ENCODE measurements around the gene IZUMO2. TPM values are rescaled to one million over a fixed set of nuclear protein-coding genes. Genes with fewer than 3 reads are reported as not detected.
A peak's percentile ranks its signal among the peaks of the same experiment; 100 is the strongest.
"Not testable (repeated sequence)": the region's sequence is repeated elsewhere in the genome, so short reads cannot be mapped to it uniquely, and the experiment has no call there.

The IZUMO2 gene
- total and polyA plus RNA-seq, 9 donors, result not detected

DNA sequence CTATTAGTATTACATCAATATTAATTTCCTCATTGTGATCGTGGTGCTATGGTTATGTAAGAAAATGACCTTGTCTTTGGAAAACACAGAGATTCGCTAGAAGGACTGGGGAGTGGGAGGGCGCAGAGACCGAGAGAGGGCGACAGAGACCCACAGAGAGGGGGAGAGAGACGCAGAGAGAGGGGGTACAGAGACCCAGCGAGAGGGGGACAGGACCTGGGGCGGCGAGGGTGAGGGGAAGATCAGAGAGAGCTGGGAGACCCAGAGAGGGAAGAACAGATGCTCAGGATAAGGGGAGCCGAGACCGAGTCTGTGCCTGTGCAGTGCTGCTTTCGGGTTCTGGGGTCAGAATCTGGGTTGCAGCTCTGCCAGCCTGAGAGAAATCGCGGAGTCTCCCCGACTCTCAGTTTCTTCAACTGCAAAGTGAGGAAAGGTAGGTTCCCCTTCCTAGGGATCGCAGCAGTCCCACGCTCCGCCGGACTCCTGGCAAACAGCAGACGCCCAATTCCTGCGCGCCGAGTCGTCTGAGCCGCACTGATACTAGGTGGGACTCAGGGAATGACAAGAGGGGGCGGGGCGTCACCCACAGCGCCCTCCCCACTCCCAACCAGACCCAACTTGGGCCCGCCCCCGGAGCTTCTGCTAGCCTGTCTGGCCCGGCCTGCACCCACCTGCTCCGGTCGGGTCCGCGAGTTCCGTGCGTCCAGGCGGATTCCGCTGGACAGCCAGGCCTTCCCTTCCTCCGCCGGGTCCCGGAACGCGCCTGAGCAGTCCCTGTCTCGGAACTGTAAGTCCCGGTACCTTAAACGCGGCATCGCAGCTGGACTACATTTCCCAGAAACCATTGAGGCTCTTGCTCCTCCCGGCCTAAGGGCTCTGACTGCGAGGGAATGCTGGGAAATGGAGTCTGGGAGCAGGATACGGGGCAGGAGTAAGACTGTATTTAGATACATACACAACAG, 15.3 kb downstream of the IZUMO2 start:
- Histone ChIP-seq H3K36me3 (no peaks in the 10 kb centered on the region), H3K9me3 (no peaks in the 10 kb centered on the region), H3K4me1 (ENCODE audit: insufficient read depth) (no peaks in the 10 kb centered on the region), H3K27ac (peak overlapping the region; percentile 54 to 78), H3K27me3 (no peaks in the 10 kb centered on the region), H3K4me3 (peak overlapping the region; percentile 72)
- TF ChIP-seq POLR2A (IDR thresholded peaks at IDR 0.05), result peak; percentile 23
- TF ChIP-seq, protein P1, sequence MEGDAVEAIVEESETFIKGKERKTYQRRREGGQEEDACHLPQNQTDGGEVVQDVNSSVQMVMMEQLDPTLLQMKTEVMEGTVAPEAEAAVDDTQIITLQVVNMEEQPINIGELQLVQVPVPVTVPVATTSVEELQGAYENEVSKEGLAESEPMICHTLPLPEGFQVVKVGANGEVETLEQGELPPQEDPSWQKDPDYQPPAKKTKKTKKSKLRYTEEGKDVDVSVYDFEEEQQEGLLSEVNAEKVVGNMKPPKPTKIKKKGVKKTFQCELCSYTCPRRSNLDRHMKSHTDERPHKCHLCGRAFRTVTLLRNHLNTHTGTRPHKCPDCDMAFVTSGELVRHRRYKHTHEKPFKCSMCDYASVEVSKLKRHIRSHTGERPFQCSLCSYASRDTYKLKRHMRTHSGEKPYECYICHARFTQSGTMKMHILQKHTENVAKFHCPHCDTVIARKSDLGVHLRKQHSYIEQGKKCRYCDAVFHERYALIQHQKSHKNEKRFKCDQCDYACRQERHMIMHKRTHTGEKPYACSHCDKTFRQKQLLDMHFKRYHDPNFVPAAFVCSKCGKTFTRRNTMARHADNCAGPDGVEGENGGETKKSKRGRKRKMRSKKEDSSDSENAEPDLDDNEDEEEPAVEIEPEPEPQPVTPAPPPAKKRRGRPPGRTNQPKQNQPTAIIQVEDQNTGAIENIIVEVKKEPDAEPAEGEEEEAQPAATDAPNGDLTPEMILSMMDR (IDR thresholded peaks at IDR 0.05), result peak; percentile 21 to 38 (median 33)
- no peak for TF ChIP-seq EP300 (IDR thresholded peaks at IDR 0.05)
- peak; percentile 84 to 91 (median 86) for DNase-seq
- WGBS, 3 donors, result 0 to 1% (median 0%) methylated on average over 44 to 52 of the region's 52 CpGs
- intact Hi-C loops (cut with DNase I), result loop anchor here in 1 of 4 donors (10.0 kb wide), 1 partner anchor 267 kb away; the partner anchor contains the start of gene SPIB

- intact Hi-C loops (cut with DNase I), result loop anchor here in 1 of 4 donors (10.0 kb wide), 1 partner anchor 273 kb away; the partner anchor contains the start of gene SPIB
- H3K36me3 ChIP-seq; H3K27ac ChIP-seq; H3K4me3 ChIP-seq; H3K27me3 ChIP-seq; DNase-seq; H3K4me1 ChIP-seq (ENCODE audit: insufficient read depth); H3K9me3 ChIP-seq: not testable (repeated sequence)
- WGBS, 3 donors, result 94 to 98% (median 97%) methylated on average over 1 of the region's 1 CpG
Observed at GRCh38 chr19:50141921-50142320, 21.2 kb downstream of the IZUMO2 start.

GRCh38 chr19:50140118-50140845, 22.8 kb downstream of the IZUMO2 start:
- 88 to 92% (median 89%) methylated on average over 30 to 32 of the region's 36 CpGs for WGBS, 3 donors
- not testable (repeated sequence) for H3K9me3 ChIP-seq; H3K27ac ChIP-seq; H3K4me3 ChIP-seq; DNase-seq; H3K36me3 ChIP-seq; H3K4me1 ChIP-seq (ENCODE audit: insufficient read depth); H3K27me3 ChIP-seq
- intact Hi-C loops (cut with DNase I), result loop anchor here in 1 of 4 donors (10.0 kb wide), 1 partner anchor 275 kb away; the partner anchor contains the start of gene SPIB

- H3K9me3 ChIP-seq, result not testable (repeated sequence)
- 34 to 44% (median 41%) methylated on average over 19 to 22 of the region's 23 CpGs for WGBS, 3 donors
Observed at GRCh38 chr19:50136603-50137365, 26.3 kb downstream of the IZUMO2 start.

DNA sequence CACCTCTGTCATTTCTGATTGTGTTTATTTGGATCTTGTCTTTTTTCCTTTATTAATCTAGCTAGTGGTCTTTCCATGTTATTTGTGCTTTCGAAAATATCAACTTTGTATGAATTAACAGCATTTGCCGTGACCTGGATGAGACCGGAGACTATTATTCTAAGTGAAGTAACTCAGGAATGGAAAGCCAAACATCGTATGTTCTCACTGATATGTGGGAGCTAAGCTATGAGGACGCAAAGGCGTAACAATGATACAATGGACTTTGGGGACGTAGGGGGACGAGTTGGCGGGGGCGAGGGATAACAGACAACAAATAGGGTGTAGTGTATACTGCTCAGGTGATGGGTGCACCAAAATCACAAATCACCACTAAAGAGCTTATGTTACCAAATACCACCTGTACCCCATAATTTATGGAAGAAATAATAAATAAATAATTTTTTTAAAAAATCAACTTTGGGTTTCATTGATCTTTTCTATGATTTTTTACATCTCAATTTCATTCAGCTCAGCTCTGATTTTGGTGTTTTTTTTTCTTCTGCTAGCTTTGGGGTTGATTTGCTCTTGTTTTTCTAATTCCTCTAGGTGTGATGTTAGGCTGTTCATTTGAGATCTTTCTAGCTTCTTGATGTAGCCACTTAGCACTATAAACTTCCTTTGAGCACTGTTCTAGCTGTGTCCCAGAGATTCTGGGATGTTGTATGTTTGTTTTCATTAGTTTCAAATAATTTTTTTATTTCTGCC, 27.1 kb downstream of the IZUMO2 start:
- 80 to 87% (median 82%) methylated on average over 10 of the region's 10 CpGs for WGBS, 3 donors
- H3K36me3 ChIP-seq; H3K4me3 ChIP-seq; H3K27me3 ChIP-seq; H3K27ac ChIP-seq; H3K9me3 ChIP-seq; intact Hi-C loops (cut with DNase I); H3K4me1 ChIP-seq (ENCODE audit: insufficient read depth): not testable (repeated sequence)
- DNase-seq, result peak in 2 of 5 donors; percentile 28 to 36

More at GRCh38 chr19:50136603-50137365, 26.3 kb downstream of the IZUMO2 start:
- H3K27ac ChIP-seq; intact Hi-C loops (cut with DNase I); H3K27me3 ChIP-seq; H3K4me3 ChIP-seq; H3K36me3 ChIP-seq; H3K4me1 ChIP-seq (ENCODE audit: insufficient read depth): not testable (repeated sequence)
- peak; percentile 18 to 45 (median 34) for DNase-seq

GRCh38 chr19:50134777-50135719, 28.0 kb downstream of the IZUMO2 start:
- H3K36me3 ChIP-seq; DNase-seq; H3K27me3 ChIP-seq; H3K4me1 ChIP-seq (ENCODE audit: insufficient read depth); H3K4me3 ChIP-seq; H3K9me3 ChIP-seq; intact Hi-C loops (cut with DNase I); H3K27ac ChIP-seq: not testable (repeated sequence)
- whole genome bisulfite sequencing, 3 donors, result 76 to 83% (median 79%) methylated on average over 16 to 20 of the region's 21 CpGs

DNA sequence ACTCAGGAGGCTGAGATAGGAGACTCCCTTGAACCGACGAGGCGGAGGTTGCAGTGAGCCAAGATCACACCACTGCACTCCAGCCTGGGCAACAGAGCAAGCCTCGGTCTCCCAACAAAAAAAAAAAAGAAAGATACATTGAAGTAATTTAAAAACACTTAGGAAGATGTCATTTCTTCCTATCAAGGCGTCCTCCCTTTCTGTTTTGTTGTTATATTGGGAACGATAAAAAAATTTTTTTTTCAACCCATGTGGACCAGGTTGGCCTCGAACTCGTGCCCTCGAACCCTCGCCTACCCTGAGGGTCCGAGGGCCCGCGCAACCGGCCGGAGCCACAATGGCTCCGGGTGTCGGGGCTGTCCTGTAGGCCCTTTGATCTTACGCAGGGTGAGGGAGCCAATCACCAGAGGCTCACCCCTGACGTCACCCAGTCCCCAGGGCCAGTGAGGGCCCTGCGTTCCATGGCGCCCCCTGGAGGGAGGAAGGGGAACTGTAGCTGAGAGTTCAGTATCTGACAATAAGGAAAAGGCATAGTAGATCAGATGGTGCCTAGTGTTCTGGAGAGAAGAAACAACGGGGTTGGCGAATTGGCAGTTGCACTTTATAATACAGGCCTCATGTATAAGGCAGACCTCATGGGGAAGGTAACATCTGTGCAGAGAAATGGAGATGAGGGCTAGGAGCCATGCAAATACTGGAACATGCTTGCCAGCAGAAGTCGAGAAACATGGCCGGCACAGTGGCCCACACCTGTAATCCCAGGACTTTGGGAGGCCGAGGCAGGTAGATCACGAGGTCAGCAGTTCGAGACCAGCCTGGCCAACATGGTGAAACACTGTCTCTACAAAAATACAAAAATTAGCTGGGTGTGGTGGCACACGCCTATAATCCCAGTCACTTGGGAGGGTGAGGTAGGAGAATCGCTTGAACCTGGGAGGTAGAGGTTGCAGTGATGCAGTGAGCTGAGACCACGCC, 29.3 kb downstream of the IZUMO2 start:
- H3K9me3 ChIP-seq; intact Hi-C loops (cut with DNase I); H3K27ac ChIP-seq; H3K4me1 ChIP-seq (ENCODE audit: insufficient read depth); DNase-seq; H3K36me3 ChIP-seq; H3K27me3 ChIP-seq; H3K4me3 ChIP-seq: not testable (repeated sequence)
- 54 to 64% (median 61%) methylated on average over 21 to 27 of the region's 31 CpGs for WGBS, 3 donors

GRCh38 chr19:50104012-50104411, 59.1 kb downstream of the IZUMO2 start:
- H3K36me3 ChIP-seq; H3K27ac ChIP-seq; intact Hi-C loops (cut with DNase I); H3K4me1 ChIP-seq (ENCODE audit: insufficient read depth); H3K27me3 ChIP-seq; H3K4me3 ChIP-seq; H3K9me3 ChIP-seq; DNase-seq: not testable (repeated sequence)
- no CpG with 5 or more reads among the region's 13 CpGs for WGBS, 3 donors

Data from ovary (tissue), 9 donors.